Type B pancreatic cell (in vitro differentiated cells): ENCODE measurements around the gene HSD17B12. TPM values are rescaled to one million over a fixed set of nuclear protein-coding genes. Genes with fewer than 3 reads are reported as not detected.

ENCODE experiments used
- DNase-seq: peaks from one replicate; pipeline ENCODE4 v3.0.0; 2021; ENCODE audit warnings: mixed read lengths; ENCODE audit not compliant: unreplicated experiment; ENCODE audit errors: extremely low spot score
- H3K27ac Mint-ChIP-seq: 2 replicates; pipeline ENCODE4 v1.8.0; 2021; ENCODE audit warnings: mild to moderate bottlenecking, mixed read lengths
- H3K27me3 Mint-ChIP-seq: 2 replicates; pipeline ENCODE4 v1.8.0; 2021; ENCODE audit warnings: mixed read lengths
- H3K36me3 Mint-ChIP-seq: 2 replicates; pipeline ENCODE4 v1.8.0; 2021; ENCODE audit warnings: mixed read lengths
- H3K4me1 Mint-ChIP-seq: one replicate; pipeline ENCODE4 v1.8.0; 2021; ENCODE audit warnings: mixed read lengths; ENCODE audit not compliant: unreplicated experiment
- H3K4me3 Mint-ChIP-seq: 2 replicates; pipeline ENCODE4 v1.8.0; 2021; ENCODE audit warnings: mild to moderate bottlenecking, mixed read lengths
- H3K9me3 Mint-ChIP-seq: 2 replicates; pipeline ENCODE4 v1.8.0; 2021; ENCODE audit warnings: mixed read lengths
- total RNA-seq: library from RNA; stranded (reverse); gene quantifications from 2 replicates; pipeline ENCODE4 v1.2.1, GENCODE V29; 2021; ENCODE audit warnings: low replicate concordance
- TF ChIP-seq, protein P1 (sequence below): fragments of 200-600 bp; sonication (generic); conservative IDR thresholded peaks from 2 replicates; pipeline ENCODE4 v1.5.0; 2021; ENCODE audit warnings: antibody characterized with exemption, mild to moderate bottlenecking

The HSD17B12 gene
- total RNA-seq, 1 donor from 2014 or later = 99.0 TPM

DNA sequence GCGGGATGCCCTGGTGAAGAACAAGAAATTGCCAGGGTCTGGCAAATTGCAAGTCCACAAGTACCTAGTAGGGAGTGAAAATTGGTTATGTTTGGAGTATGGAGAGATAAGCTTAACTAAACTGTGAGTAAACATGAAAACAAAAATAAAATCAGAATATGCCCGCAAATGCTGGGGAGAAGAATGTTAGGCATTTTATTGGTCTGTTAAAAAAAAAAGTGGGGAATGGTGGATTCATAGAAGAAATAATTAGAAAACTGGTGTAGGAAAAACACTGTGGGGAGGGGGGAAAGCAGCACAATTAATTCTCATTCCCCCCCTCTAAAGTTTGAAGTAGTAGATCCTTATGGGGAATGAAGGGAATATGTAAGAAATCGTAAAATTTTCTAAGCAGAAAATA, 40.6 kb upstream of the HSD17B12 start:
- TF ChIP-seq, protein P1, sequence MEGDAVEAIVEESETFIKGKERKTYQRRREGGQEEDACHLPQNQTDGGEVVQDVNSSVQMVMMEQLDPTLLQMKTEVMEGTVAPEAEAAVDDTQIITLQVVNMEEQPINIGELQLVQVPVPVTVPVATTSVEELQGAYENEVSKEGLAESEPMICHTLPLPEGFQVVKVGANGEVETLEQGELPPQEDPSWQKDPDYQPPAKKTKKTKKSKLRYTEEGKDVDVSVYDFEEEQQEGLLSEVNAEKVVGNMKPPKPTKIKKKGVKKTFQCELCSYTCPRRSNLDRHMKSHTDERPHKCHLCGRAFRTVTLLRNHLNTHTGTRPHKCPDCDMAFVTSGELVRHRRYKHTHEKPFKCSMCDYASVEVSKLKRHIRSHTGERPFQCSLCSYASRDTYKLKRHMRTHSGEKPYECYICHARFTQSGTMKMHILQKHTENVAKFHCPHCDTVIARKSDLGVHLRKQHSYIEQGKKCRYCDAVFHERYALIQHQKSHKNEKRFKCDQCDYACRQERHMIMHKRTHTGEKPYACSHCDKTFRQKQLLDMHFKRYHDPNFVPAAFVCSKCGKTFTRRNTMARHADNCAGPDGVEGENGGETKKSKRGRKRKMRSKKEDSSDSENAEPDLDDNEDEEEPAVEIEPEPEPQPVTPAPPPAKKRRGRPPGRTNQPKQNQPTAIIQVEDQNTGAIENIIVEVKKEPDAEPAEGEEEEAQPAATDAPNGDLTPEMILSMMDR = no peak
- no peak for DNase-seq
- Mint-ChIP-seq H3K27ac (no peak overlapping the region), H3K4me3 (no peak overlapping the region), H3K27me3 (peaks cover 51% of the 10 kb centered on the region), H3K9me3 (no peaks in the 10 kb centered on the region), H3K36me3 (no peaks in the 10 kb centered on the region), H3K4me1 (peaks cover 5% of the 10 kb centered on the region)

DNA sequence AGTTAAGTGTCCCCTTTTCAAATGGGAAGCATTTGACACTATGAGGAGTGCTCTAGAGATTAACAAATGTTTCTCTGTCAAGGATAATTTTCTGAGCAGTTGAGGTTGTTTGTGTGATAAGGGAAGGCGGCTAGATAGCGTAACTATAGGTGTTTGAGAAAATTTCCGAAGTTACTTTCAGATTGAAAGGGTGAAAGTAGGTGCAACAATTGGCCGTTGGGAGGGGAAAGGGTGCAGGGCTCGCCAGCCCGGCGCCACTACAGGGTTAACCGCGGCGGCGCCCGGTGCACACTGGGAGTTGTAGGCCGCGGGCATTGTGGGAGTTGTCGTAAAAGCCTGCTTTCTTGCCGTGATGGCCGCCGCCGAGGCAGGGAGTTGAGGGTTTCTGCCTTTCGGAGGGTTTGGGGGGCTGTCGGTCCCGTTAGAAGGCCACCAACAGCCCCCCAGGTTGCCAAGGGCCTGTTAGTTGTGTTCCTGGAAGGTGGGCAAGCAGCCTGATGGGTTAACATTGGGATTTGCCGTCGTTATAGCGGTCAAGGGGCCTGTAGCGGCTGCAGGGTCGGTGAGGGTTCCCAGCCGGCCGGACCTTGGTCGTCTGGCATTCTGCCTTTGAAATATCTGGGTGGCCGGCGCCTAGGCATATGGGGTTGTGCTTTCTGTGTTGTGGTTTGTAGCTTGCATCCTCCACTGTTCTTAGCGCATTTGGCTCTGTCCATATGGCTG, 36.5 kb upstream of the HSD17B12 start:
- TF ChIP-seq, protein P1 = no peak
- H3K4me3 Mint-ChIP-seq = peak overlapping the region; percentile 99
- no peaks in the 10 kb centered on the region for H3K36me3 Mint-ChIP-seq

GRCh38 chr11:43644621-43645299, 35.8 kb upstream of the HSD17B12 start:
- H3K9me3 Mint-ChIP-seq = no peaks in the 10 kb centered on the region
- H3K27ac Mint-ChIP-seq = peak overlapping the region; percentile 41
- H3K27me3 Mint-ChIP-seq = peaks cover 10% of the 10 kb centered on the region
- H3K4me1 Mint-ChIP-seq = peaks cover 15% of the 10 kb centered on the region
- DNase-seq = no peak
- TF ChIP-seq, protein P1 = no peak
- H3K4me3 Mint-ChIP-seq = peak overlapping the region; percentile 99
- H3K36me3 Mint-ChIP-seq = no peaks in the 10 kb centered on the region

More for the DNA sequence above, 36.5 kb upstream of the HSD17B12 start:
- peaks cover 17% of the 10 kb centered on the region for H3K27me3 Mint-ChIP-seq
- H3K9me3 Mint-ChIP-seq = no peaks in the 10 kb centered on the region
- peak; percentile 84 for DNase-seq
- H3K27ac Mint-ChIP-seq = peak overlapping the region; percentile 41
- H3K4me1 Mint-ChIP-seq = peaks cover 15% of the 10 kb centered on the region

DNA sequence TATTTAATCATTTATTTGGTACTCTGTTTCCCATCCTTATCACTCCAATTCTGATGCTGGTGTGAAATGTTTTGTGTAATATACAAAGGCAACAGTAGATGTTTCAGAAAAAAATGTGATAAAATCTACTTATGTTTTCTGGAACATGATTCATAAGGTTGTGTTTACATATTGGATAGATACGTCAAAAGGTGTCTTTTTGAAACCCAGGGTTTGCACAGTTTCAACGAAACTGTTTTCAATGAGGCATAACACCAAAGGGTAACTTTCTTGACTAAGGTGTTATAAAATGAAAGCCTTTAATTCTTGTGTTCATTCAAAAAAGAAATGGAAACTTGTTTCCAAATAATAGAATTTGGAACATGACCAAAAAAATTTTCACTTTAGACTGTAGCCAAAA, 33.8 kb upstream of the HSD17B12 start:
- no peaks in the 10 kb centered on the region for H3K27me3 Mint-ChIP-seq
- TF ChIP-seq, protein P1 = no peak
- peak overlapping the region; percentile 40 for H3K4me3 Mint-ChIP-seq
- peaks cover 15% of the 10 kb centered on the region for H3K4me1 Mint-ChIP-seq
- H3K36me3 Mint-ChIP-seq = no peaks in the 10 kb centered on the region
- no peak overlapping the region for H3K27ac Mint-ChIP-seq
- no peak for DNase-seq
- peaks cover 5% of the 10 kb centered on the region for H3K9me3 Mint-ChIP-seq

DNA sequence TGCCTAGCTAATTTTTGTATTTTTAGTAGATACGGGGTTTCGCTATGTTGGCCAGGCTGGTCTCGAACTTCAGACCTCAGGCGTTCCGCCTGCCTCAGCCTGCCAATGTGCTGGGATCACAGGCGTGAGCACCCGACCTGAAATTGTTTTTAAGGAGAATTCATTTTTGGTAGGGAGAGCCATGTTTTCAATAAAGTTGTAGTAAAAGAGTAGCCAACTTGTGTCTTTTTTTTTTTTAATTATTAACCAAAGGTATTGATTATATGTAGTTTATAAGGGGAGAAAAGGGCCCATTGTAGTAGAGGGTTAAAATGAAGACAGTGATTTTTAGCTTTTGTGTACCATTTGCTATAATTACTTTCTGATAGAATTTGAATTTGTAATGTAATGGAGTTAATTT, 31.6 kb upstream of the HSD17B12 start:
- TF ChIP-seq, protein P1 = no peak
- H3K27ac Mint-ChIP-seq = no peak overlapping the region
- no peaks in the 10 kb centered on the region for H3K36me3 Mint-ChIP-seq
- H3K4me1 Mint-ChIP-seq = peaks cover 12% of the 10 kb centered on the region
- no peak for DNase-seq
- H3K9me3 Mint-ChIP-seq = peaks cover 9% of the 10 kb centered on the region
- H3K4me3 Mint-ChIP-seq = no peak overlapping the region
- H3K27me3 Mint-ChIP-seq = no peaks in the 10 kb centered on the region
